ENCODE measurements around the gene PLCB2. TPM values are rescaled to one million over a fixed set of nuclear protein-coding genes. Genes with fewer than 3 reads are reported as not detected.

PLCB2 gene
- total RNA-seq, 4 donors from 2014 or later: 1.7 to 7.2 (median 4.1) TPM

DNA sequence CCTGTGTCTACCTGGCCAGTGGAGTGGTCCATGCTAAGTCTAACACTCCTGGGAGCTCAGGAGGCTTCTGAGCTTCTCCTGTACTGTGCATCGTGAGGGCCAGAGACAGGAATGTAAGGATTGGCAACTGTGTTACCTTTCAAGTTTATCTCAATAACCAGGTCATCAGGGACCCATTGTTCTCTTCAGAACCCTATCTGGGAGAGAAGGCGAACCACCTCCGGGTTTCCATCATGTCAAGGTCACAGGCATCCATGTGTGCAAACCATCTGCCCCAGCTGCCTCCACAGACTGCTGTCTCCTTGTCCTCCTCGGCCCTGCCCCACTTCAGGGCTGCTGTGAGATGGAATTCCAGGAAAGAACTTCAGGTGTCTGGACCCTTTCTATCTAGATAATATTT is 30.8 kb downstream of the PLCB2 start:
- H3K4me1 ChIP-seq: peaks cover 7 to 30% of the 10 kb centered on the region in 2 donors
- no peak for DNase-seq
- H3K27me3 ChIP-seq: peaks cover 7% of the 10 kb centered on the region
- 83 to 87% methylated on average over 4 of the region's 4 CpGs for WGBS, 2 donors
- no peaks in the 10 kb centered on the region for H3K9me3 ChIP-seq
- intact Hi-C loops (cut with DNase I): no loop called here
- H3K27ac ChIP-seq: no peak overlapping the region
- H3K36me3 ChIP-seq: peaks cover 3 to 6% of the 10 kb centered on the region in 2 donors
- H3K4me3 ChIP-seq (replicated peaks in 1 of 3): no peak overlapping the region
- TF ChIP-seq, protein P1, sequence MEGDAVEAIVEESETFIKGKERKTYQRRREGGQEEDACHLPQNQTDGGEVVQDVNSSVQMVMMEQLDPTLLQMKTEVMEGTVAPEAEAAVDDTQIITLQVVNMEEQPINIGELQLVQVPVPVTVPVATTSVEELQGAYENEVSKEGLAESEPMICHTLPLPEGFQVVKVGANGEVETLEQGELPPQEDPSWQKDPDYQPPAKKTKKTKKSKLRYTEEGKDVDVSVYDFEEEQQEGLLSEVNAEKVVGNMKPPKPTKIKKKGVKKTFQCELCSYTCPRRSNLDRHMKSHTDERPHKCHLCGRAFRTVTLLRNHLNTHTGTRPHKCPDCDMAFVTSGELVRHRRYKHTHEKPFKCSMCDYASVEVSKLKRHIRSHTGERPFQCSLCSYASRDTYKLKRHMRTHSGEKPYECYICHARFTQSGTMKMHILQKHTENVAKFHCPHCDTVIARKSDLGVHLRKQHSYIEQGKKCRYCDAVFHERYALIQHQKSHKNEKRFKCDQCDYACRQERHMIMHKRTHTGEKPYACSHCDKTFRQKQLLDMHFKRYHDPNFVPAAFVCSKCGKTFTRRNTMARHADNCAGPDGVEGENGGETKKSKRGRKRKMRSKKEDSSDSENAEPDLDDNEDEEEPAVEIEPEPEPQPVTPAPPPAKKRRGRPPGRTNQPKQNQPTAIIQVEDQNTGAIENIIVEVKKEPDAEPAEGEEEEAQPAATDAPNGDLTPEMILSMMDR (IDR thresholded peaks at IDR 0.05): no peak
- TF ChIP-seq POLR2A (IDR thresholded peaks at IDR 0.05): no peak

DNA sequence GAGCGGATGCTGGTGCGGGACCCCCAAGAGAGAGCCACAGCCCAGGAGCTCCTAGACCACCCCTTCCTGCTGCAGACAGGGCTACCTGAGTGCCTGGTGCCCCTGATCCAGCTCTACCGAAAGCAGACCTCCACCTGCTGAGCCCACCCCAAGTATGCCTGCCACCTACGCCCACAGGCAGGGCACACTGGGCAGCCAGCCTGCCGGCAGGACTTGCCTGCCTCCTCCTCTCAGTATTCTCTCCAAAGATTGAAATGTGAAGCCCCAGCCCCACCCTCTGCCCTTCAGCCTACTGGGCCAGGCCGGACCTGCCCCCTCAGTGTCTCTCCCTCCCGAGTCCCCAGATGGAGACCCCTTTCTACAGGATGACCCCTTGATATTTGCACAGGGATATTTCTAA is 31.8 kb downstream of the PLCB2 start:
- intact Hi-C loops (cut with DNase I): no loop called here
- H3K9me3 ChIP-seq: no peaks in the 10 kb centered on the region
- H3K4me1 ChIP-seq: peaks cover 7 to 23% of the 10 kb centered on the region in 2 donors
- peaks cover 3 to 6% of the 10 kb centered on the region in 2 donors for H3K36me3 ChIP-seq
- no peak for TF ChIP-seq POLR2A (IDR thresholded peaks at IDR 0.05)
- TF ChIP-seq, protein P1 (IDR thresholded peaks at IDR 0.05): no peak
- DNase-seq: no peak
- H3K27ac ChIP-seq: no peak overlapping the region
- WGBS, 2 donors: 93 to 95% methylated on average over 6 to 7 of the region's 7 CpGs
- no peak overlapping the region for H3K4me3 ChIP-seq (replicated peaks in 1 of 3)
- H3K27me3 ChIP-seq: peaks cover 7% of the 10 kb centered on the region

DNA sequence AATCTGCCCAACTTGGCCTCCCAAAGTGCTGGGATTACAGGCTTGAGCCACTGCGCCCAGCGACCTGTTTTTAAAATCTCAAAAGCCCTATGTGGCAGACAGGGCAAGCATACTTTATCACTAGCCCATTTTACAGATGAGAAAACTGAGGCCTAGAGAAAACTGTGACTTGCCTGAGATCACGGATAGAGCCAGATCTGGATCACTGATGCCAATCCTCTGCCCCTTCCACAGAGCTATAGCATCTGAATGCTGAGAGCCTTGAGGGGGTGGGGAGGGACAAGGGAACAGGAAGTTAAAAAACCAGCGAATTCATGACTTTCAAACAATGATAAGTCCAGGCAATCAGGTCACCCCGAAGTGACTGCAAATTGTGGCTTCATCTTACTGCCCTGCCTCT is 32.2 kb downstream of the PLCB2 start:
- Histone ChIP-seq H3K9me3 (no peaks in the 10 kb centered on the region), H3K27me3 (peaks cover 3% of the 10 kb centered on the region), H3K27ac (no peak overlapping the region), H3K4me1 (peaks cover 7 to 27% of the 10 kb centered on the region in 2 donors), H3K4me3 (replicated peaks in 1 of 3) (no peak overlapping the region), H3K36me3 (peaks cover 3 to 6% of the 10 kb centered on the region in 2 donors)
- 84 to 91% methylated on average over 5 of the region's 5 CpGs for WGBS, 2 donors
- DNase-seq: no peak
- intact Hi-C loops (cut with DNase I): no loop called here
- TF ChIP-seq POLR2A (IDR thresholded peaks at IDR 0.05): no peak
- TF ChIP-seq, protein P1 (IDR thresholded peaks at IDR 0.05): no peak

DNA sequence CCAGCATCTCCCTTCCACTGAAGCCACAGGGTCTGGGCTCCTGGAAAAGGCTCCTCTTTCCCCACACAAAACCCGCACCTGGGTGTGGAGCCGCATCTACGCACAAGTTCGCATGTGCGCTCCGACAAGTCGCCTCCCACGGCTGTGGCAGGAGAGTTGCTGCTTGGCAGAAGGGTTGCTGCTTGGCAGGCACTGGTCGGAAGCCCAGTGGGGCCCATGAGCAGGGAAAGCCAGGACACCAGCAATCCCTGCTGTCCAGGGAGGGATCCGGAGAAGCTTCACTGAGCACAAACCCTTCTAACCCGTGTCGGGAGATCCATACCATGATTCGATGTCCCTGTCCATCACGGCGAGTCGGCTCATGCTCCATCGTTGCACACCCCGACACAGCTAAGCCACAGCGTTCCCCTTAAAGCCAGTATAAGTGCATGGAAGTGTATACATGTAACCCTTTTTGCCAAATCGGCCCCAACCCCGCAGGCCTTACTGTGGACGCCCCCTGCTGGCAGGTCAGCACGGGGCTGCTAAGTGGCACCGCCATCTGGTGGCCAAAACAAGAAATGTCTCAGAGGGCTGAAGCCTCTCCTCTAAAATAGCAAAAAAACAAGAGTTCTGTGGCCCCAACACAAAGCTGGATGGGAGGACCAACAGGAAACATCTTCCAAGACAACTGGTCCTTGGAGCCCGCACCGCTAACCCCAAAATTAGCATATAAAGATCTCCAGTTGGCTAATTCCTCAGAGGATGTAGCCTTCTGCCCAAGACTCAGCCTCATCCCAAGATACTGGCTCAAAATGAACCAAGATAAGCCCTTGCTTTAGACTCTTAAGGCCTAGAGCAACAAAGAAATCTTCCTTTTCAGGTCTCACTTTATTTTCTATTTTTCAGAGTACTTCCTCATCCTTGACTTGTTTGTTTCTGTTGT is 33.1 kb downstream of the PLCB2 start:
- Histone ChIP-seq H3K4me1 (peaks cover 7 to 31% of the 10 kb centered on the region in 2 donors), H3K27me3 (no peaks in the 10 kb centered on the region), H3K9me3 (no peaks in the 10 kb centered on the region), H3K36me3 (peaks cover 3 to 6% of the 10 kb centered on the region in 2 donors), H3K4me3 (replicated peaks in 1 of 3) (no peak overlapping the region), H3K27ac (no peak overlapping the region)
- WGBS, 2 donors: 42 to 44% methylated on average over 19 to 20 of the region's 26 CpGs
- DNase-seq: peak; percentile 73 to 84
- TF ChIP-seq, protein P1 (IDR thresholded peaks at IDR 0.05): peak; percentile 99 to 100 (median 100)
- no peak for TF ChIP-seq POLR2A (IDR thresholded peaks at IDR 0.05)
- intact Hi-C loops (cut with DNase I): loop anchor here (5.0 kb wide), 1 partner anchor 227 kb away; no protein-coding TSS in a partner anchor

DNA sequence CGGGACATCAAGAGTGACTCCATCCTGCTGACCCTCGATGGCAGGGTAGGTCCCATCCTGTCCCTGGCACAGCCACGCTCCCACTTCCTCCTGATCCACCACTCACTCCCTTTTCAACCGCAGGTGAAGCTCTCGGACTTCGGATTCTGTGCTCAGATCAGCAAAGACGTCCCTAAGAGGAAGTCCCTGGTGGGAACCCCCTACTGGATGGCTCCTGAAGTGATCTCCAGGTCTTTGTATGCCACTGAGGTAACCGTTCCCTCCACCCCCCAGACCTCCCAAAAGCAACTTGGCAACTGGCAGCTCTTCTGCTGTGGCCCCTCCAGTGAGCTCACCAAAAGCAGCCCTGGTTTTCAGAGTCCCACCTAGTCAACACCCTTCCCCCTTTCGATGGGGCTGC is 34.3 kb downstream of the PLCB2 start:
- Histone ChIP-seq H3K4me3 (replicated peaks in 1 of 3) (no peak overlapping the region), H3K36me3 (peaks cover 3 to 6% of the 10 kb centered on the region in 2 donors), H3K27ac (no peak overlapping the region), H3K27me3 (no peaks in the 10 kb centered on the region), H3K4me1 (peaks cover 0 to 19% of the 10 kb centered on the region in 2 donors), H3K9me3 (no peaks in the 10 kb centered on the region)
- TF ChIP-seq POLR2A (IDR thresholded peaks at IDR 0.05): no peak
- TF ChIP-seq, protein P1 (IDR thresholded peaks at IDR 0.05): no peak
- intact Hi-C loops (cut with DNase I): loop anchor here (2.0 to 5.0 kb wide), 2 partner anchors 55 to 226 kb away; no protein-coding TSS in a partner anchor
- whole genome bisulfite sequencing, 2 donors: 87 to 94% methylated on average over 8 to 9 of the region's 9 CpGs
- no peak for DNase-seq

Measured in thyroid gland (tissue), 4 donors.